Measurements from ENCODE around the gene GAPDH. TPM values are rescaled to one million over a fixed set of nuclear protein-coding genes. Genes with fewer than 3 reads are reported as not detected.

The GAPDH gene
- total RNA-seq, 4 donors from 2014 or later: 850 to 1,788 (median 1,222) TPM

GRCh38 chr12:6535960-6536847, 1.9 kb downstream of the GAPDH start:
- TF ChIP-seq CTCF (IDR thresholded peaks at IDR 0.05; ENCODE audit: low read depth): no peak

GRCh38 chr12:6536894-6537579, 2.7 kb downstream of the GAPDH start:
- TF ChIP-seq CTCF (IDR thresholded peaks at IDR 0.05; ENCODE audit: low read depth): no peak

GRCh38 chr12:6538420-6539313, 4.3 kb downstream of the GAPDH start:
- TF ChIP-seq CTCF (IDR thresholded peaks at IDR 0.05; ENCODE audit: low read depth): no peak

GRCh38 chr12:6539314-6539682, 5.0 kb downstream of the GAPDH start:
- TF ChIP-seq CTCF (IDR thresholded peaks at IDR 0.05; ENCODE audit: low read depth): no peak

GRCh38 chr12:6539707-6540134, 5.4 kb downstream of the GAPDH start:
- no peak for TF ChIP-seq CTCF (IDR thresholded peaks at IDR 0.05; ENCODE audit: low read depth)

- TF ChIP-seq CTCF (IDR thresholded peaks at IDR 0.05; ENCODE audit: low read depth): no peak
Observed at GRCh38 chr12:6540181-6540877, 6.0 kb downstream of the GAPDH start.

All from subcutaneous adipose tissue (tissue), 4 donors.